GM21737 (cell line): ENCODE measurements around the gene NUBP1.

Source experiments
- ATAC-seq: cut with Tn5 transposase; IDR thresholded peaks from one replicate; pipeline ENCODE4 v1.9.1; 2021; ENCODE audit warnings: mild to moderate bottlenecking, moderate library complexity; ENCODE audit not compliant: unreplicated experiment

Gene NUBP1

DNA sequence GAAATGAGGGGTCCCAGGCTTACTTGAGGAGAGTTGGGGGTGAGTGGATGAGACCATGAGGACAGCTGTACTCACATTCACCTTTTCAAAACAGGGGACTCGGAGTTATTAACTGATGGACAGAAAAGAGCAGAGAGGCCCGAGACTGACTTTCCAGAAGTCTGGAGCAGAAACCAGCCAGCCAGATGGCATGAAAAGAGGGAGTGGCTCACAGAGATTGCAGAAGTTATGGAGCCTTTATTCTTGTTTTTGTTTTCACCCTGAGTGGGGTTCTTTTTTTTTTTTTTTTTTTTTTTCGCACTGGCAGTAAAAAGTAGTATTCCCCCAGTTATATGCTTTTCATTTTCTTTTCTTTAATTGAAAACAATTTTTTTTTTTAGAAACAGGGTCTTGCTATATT, 56.1 kb downstream of the NUBP1 start:
- ATAC-seq, result no peak

DNA sequence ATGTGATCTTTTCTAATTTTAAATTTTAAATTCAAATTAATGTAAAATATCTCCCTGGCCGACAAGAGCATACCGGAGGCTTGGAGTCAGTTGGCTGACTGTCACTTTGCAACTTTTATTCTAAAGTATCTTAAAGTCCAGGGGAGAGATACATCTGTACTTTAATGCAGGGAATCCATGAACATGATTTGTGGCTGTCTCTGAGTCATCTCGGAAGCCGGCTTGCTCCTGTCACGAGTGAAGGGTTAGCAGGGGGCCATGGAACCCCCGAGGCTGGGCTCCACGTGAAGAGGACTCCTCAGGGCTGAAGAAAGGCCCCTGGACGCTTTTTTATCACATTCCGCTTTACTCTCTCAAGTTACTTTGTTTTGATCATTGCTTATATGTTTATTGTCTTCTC, 61.7 kb downstream of the NUBP1 start:
- ATAC-seq, result no peak

- no peak for ATAC-seq
Measured at GRCh38 chr16:10806698-10807097, 63.1 kb downstream of the NUBP1 start.

- ATAC-seq, result no peak
Measured at GRCh38 chr16:10808218-10808617, 64.6 kb downstream of the NUBP1 start.

DNA sequence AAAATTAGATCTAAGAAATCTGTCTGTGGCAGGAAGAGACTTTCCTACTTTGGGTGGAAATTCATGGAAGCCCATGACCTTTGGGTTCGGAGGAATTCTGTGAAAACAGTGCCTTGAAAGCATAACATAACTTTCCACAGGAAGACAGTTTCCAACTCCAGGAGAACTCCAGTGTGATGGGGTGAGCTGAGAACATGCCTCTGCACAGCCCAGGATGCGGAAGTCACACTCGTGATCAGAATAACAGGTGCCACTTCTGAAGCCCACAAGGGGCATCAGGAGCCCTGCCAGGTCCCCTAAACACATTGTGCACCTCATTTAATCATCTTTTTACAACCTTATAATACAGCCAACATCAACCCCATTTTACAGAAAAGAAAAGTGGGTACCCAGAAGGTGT, 65.2 kb downstream of the NUBP1 start:
- ATAC-seq, result no peak

- ATAC-seq, result no peak
Measured at GRCh38 chr16:10809706-10810105, 66.1 kb downstream of the NUBP1 start.

GRCh38 chr16:10812312-10813098, 68.9 kb downstream of the NUBP1 start:
- peak; percentile 69 for ATAC-seq

DNA sequence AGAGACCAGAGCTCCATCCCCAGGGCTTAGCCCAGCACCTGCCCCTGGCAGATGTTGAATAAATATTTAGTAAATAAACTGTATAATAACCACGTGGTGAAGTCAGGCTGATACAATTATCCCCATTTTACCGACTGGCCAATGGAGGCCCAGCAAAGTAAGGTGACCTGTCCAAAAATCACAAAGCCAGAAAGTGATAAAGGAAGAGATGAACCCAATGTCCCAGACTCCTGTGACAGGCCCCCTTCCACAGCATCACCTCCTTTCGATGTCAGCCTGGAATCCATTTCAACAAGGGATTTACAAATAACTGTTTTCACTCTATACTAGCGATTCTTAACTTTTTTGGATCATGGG, 69.4 kb downstream of the NUBP1 start:
- ATAC-seq, result no peak

- no peak for ATAC-seq
Measured at GRCh38 chr16:10817514-10817913, 73.9 kb downstream of the NUBP1 start.

GRCh38 chr16:10817963-10818941, 74.6 kb downstream of the NUBP1 start, which contains the start of gene TVP23A:
Gene TVP23A (minus strand): TSS chr16:10818794. CDS start chr16:10818493, 301 bp downstream.
- no peak for ATAC-seq
